Heart left ventricle (tissue), 13 donors: ENCODE data around the gene ZNRF2.

Experiments used
- POLR2A ChIP-seq, 2 donors: fragments of 450-650 bp; IDR thresholded peaks; one replicate each; pipeline ENCODE4 v1.6.1; 2017; ENCODE audit warnings: antibody characterized with exemption in 2 of 2, mild to moderate bottlenecking in 2 of 2, moderate library complexity in 2 of 2
- TF ChIP-seq, protein P1 (sequence below), 12 donors: fragments of 200-600 bp; sonication (generic) in 4 of 12; IDR thresholded peaks; one replicate each; pipeline versions ENCODE4 v1.5.0 to v1.8.0; 2018 to 2022; ENCODE audit warnings: antibody characterized with exemption in 12 of 12, mild to moderate bottlenecking in 5 of 12
- donor health status: ischemic (EF 13 %, LVEDD 7.1; RV severe dilation, severe dysfunction).
- donor health status: DM: no; HTN: yes; CAD: no.
- donor health status: DM: no; HTN: no; CAD: no.
- donor health status: ischemic (EF 25% LVEDD 6.9; RV normal size, moderate dysfunction).
- donor health status: ischemic (EF 25% LVEDD 5.7; RV mildly dilated, moderate dysfunction).
- donor health status: ischemic (EF 35%, LVEDD 5.7; RV mildly dilated, moderate dysfunction).
- donor health status: nonischemic (EF 11% LVEDD 7.7; RV severe dilation, severe dysfunction).
- donor health status: DM: yes; HTN: yes; CAD: no.
- donor health status: PGD.
- donor health status: ischemic (EF 29% LVEDD 5.4; RV normal size, mild dysfunction).
- donor health status: nonischemic (EF 23%, LVEDD 6.1; RV moderate dilation, normal function).

DNA sequence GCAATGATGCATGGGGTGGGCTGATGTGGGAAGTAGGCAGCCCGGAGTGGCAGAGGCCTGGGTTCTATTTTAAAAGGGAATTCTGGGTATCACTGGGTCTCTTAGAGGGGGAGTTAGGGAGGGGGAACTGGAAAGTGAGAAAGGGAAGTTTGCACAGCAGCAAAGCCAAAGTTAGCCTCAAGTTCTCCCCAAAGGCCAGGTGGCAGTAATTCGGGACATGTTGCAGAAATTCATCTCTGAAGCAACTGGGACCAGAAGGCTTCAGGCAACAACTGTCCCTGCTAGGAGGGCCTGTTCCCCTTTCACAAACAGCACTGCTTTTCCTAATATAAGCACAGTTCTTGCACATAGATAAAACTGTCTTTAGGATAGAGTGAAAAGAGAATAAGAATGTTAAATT, 126.8 kb downstream of the ZNRF2 start:
- no peak for TF ChIP-seq POLR2A (IDR thresholded peaks at IDR 0.05)
- TF ChIP-seq, protein P1, sequence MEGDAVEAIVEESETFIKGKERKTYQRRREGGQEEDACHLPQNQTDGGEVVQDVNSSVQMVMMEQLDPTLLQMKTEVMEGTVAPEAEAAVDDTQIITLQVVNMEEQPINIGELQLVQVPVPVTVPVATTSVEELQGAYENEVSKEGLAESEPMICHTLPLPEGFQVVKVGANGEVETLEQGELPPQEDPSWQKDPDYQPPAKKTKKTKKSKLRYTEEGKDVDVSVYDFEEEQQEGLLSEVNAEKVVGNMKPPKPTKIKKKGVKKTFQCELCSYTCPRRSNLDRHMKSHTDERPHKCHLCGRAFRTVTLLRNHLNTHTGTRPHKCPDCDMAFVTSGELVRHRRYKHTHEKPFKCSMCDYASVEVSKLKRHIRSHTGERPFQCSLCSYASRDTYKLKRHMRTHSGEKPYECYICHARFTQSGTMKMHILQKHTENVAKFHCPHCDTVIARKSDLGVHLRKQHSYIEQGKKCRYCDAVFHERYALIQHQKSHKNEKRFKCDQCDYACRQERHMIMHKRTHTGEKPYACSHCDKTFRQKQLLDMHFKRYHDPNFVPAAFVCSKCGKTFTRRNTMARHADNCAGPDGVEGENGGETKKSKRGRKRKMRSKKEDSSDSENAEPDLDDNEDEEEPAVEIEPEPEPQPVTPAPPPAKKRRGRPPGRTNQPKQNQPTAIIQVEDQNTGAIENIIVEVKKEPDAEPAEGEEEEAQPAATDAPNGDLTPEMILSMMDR (IDR thresholded peaks at IDR 0.05) = no peak
